ENCODE results near the gene CAMTA1. TPM values are rescaled to one million over a fixed set of nuclear protein-coding genes. Genes with fewer than 3 reads are reported as not detected.

Gene CAMTA1
- polyA plus RNA-seq, 1 donor (not counting 4 experiments of a cell fraction or from before 2014, with no cell fraction given) = 51.4 TPM

DNA sequence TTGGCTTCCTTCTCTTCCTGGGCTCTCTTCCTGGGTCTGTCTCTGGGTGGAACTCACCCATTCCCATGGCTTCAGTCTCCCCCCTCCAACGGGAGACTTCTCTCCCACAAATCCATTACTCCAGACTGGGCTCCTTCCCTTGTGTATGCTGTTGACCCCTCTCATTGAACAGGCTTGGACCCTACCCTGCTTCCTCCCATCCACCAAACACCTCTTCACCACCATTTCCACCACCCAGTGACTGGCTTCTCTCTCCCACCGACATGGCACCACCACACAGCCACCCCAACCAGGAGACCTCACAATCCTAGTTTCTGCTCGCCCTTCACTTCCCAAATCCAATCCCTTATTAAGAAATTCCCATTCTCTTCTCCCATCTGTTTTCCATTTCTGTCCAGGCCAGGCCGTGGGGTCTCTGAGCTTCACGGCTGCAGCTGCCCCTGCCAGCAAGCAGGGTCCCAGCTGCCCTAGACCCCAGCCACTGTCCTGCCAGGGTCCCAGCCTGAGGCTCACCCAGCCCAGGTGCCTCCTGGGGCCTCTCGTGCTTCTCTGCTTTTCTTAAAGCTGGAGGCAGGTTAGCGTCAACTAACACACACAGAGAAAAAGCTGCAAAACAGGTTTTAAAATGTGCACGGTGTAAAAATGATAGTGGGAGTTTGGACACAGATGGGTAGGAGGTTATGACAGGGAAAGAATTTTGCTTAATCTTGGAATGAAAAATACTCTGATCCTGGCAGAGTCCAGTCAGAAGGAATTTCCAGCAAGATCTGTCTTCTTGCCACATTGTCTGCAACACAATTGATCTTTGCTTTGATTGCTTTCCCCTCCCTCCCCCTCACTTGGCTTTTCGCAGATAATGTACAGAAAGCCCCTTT, 602.0 kb downstream of the CAMTA1 start:
- dilution Hi-C loops (cut with MboI; ENCODE audit: extremely low pct_ligation_motif_present, low sequenced_read_pairs) = no loop called here
- DNase-seq (ENCODE audit: low read depth, low spot score) = no peak
- no peaks in the 10 kb centered on the region for H3K36me3 ChIP-seq (ENCODE audit: control insufficient read depth in 2 of 2, extremely low read depth in 1 of 2, insufficient read depth in 2 of 2, low read length in 2 of 2)
- H3K4me3 ChIP-seq (ENCODE audit: control insufficient read depth in 2 of 3, extremely low read depth in 1 of 3, insufficient read depth in 2 of 3, low read depth in 1 of 3, low read length in 3 of 3) = no peak overlapping the region
- H3K4me1 ChIP-seq (ENCODE audit: control insufficient read depth, extremely low read depth, insufficient read depth, low read length) = no peaks in the 10 kb centered on the region
- no peaks in the 10 kb centered on the region for H3K9me1 ChIP-seq (ENCODE audit: control insufficient read depth, extremely low read depth, insufficient read depth, low read length)
- H3K27me3 ChIP-seq (ENCODE audit: control insufficient read depth, extremely low read depth, insufficient read depth, low read length) = peaks cover 3% of the 10 kb centered on the region
- H4K20me1 ChIP-seq (ENCODE audit: control insufficient read depth, extremely low read depth, insufficient read depth, low read length) = no peaks in the 10 kb centered on the region
- no peaks in the 10 kb centered on the region for H3K9me3 ChIP-seq (ENCODE audit: control insufficient read depth, low read depth, low read length)
- H3K9ac ChIP-seq (ENCODE audit: control insufficient read depth, extremely low read depth, insufficient read depth, low read length) = no peak overlapping the region
- H3K79me2 ChIP-seq (ENCODE audit: control insufficient read depth, insufficient read depth, low read length) = no peaks in the 10 kb centered on the region
- no peak overlapping the region for H3K4me2 ChIP-seq (ENCODE audit: control insufficient read depth, extremely low read depth, insufficient read depth, low read depth, low read length)
- no peak overlapping the region for H2AFZ ChIP-seq (ENCODE audit: control insufficient read depth, low read length)
- H3K27ac ChIP-seq (ENCODE audit: control insufficient read depth, insufficient read depth, low read length) = no peak overlapping the region
- no peak for FAIRE-seq
- TF ChIP-seq EZH2 (IDR thresholded peaks at IDR 0.05; ENCODE audit: low read length) = no peak

DNA sequence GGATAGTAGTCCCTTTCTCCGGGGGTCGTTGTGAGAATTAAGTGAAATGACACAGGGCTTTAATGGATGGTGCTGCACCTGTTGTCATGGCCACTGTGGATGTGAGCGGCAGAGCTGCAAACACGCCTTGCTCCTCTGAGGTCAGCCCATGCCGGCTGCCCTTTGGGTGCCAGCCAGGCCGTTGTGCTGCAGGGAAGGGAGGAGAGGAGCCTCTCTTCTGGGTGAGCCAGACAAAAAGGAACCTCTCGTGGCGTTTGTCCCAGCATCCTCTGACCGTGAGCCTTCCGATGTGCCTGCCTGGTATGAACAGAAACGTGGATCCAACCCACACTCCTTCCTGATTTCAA, 602.9 kb downstream of the CAMTA1 start:
- no peak for FAIRE-seq
- Histone ChIP-seq H3K9ac (ENCODE audit: control insufficient read depth, extremely low read depth, insufficient read depth, low read length) (no peak overlapping the region), H3K27me3 (ENCODE audit: control insufficient read depth, extremely low read depth, insufficient read depth, low read length) (peaks cover 3% of the 10 kb centered on the region), H3K4me1 (ENCODE audit: control insufficient read depth, extremely low read depth, insufficient read depth, low read length) (no peaks in the 10 kb centered on the region), H3K27ac (ENCODE audit: control insufficient read depth, insufficient read depth, low read length) (no peak overlapping the region), H2AFZ (ENCODE audit: control insufficient read depth, low read length) (no peak overlapping the region), H3K9me1 (ENCODE audit: control insufficient read depth, extremely low read depth, insufficient read depth, low read length) (no peaks in the 10 kb centered on the region), H3K36me3 (ENCODE audit: control insufficient read depth in 2 of 2, extremely low read depth in 1 of 2, insufficient read depth in 2 of 2, low read length in 2 of 2) (no peaks in the 10 kb centered on the region), H4K20me1 (ENCODE audit: control insufficient read depth, extremely low read depth, insufficient read depth, low read length) (no peaks in the 10 kb centered on the region), H3K4me2 (ENCODE audit: control insufficient read depth, extremely low read depth, insufficient read depth, low read depth, low read length) (no peak overlapping the region), H3K4me3 (ENCODE audit: control insufficient read depth in 2 of 3, extremely low read depth in 1 of 3, insufficient read depth in 2 of 3, low read depth in 1 of 3, low read length in 3 of 3) (no peak overlapping the region), H3K9me3 (ENCODE audit: control insufficient read depth, low read depth, low read length) (no peaks in the 10 kb centered on the region), H3K79me2 (ENCODE audit: control insufficient read depth, insufficient read depth, low read length) (no peaks in the 10 kb centered on the region)
- dilution Hi-C loops (cut with MboI; ENCODE audit: extremely low pct_ligation_motif_present, low sequenced_read_pairs) = no loop called here
- DNase-seq (ENCODE audit: low read depth, low spot score) = no peak
- TF ChIP-seq, protein P1, sequence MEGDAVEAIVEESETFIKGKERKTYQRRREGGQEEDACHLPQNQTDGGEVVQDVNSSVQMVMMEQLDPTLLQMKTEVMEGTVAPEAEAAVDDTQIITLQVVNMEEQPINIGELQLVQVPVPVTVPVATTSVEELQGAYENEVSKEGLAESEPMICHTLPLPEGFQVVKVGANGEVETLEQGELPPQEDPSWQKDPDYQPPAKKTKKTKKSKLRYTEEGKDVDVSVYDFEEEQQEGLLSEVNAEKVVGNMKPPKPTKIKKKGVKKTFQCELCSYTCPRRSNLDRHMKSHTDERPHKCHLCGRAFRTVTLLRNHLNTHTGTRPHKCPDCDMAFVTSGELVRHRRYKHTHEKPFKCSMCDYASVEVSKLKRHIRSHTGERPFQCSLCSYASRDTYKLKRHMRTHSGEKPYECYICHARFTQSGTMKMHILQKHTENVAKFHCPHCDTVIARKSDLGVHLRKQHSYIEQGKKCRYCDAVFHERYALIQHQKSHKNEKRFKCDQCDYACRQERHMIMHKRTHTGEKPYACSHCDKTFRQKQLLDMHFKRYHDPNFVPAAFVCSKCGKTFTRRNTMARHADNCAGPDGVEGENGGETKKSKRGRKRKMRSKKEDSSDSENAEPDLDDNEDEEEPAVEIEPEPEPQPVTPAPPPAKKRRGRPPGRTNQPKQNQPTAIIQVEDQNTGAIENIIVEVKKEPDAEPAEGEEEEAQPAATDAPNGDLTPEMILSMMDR (optimal IDR thresholded peaks at IDR 0.05 in 1 of 3, IDR thresholded peaks at IDR 0.05 in 1 of 3, conservative IDR thresholded peaks at IDR 0.05 in 1 of 3; ENCODE audit: extremely low read depth in 1 of 3, insufficient read depth in 2 of 3, low read length in 3 of 3) = no peak
- TF ChIP-seq EZH2 (IDR thresholded peaks at IDR 0.05; ENCODE audit: low read length) = no peak

All from keratinocyte (primary cell).